GM18909 (cell line): Measurements from ENCODE around the gene SSH3.
"Not testable (repeated sequence)": the region's sequence is repeated elsewhere in the genome, so short reads cannot be mapped to it uniquely, and the experiment has no call there.

Experiments
- ATAC-seq: cut with Tn5 transposase; IDR thresholded peaks from one replicate; pipeline ENCODE4 v1.9.1; 2021; ENCODE audit warnings: mild to moderate bottlenecking; ENCODE audit not compliant: unreplicated experiment, poor library complexity

Gene SSH3

GRCh38 chr11:67308031-67308866, 4.9 kb downstream of the SSH3 start:
- ATAC-seq, result no peak

- no peak for ATAC-seq
Measured at GRCh38 chr11:67309166-67309565, 5.8 kb downstream of the SSH3 start.

GRCh38 chr11:67309661-67310061, 6.3 kb downstream of the SSH3 start:
- no peak for ATAC-seq

DNA sequence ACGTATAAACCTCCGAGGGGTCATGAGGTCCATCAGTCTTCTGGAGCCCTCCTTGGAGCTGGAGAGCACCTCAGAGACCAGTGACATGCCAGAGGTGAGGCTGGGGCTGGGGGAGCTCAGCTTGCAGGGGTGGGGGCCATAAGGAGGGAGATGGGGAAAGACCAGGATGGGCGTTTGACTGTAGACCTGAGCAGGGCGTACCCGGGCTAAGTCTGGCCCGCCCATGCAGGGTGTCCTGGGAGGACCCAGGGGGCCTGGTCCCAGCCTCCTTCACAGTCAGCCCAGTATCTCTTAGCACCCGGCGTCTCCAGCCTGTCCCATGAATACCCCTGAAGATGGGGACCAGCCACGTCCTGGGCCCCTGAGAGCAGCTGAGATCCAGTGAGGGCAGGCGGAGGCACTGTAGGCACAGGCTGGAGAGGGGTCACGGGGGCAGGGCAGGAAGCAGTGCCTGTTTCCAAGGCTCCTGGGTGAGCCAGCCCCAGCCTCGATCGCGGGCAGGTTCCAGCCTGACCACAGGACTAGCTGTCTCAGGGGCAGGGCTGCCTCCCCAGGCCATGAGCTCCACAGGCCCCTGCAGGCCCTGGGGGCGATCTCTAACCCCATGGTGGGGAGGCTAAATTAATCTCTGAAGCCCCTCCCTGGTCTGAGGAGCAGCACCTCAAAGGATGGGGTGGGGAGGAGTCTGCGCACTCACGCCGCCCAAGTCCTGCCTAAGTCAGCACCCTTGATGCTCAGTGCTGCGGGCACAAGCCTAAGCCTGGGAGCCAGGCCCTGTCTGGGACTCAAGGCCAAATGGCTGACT, 7.1 kb downstream of the SSH3 start:
- ATAC-seq, result no peak

GRCh38 chr11:67311051-67311555, 7.8 kb downstream of the SSH3 start:
- no peak for ATAC-seq

GRCh38 chr11:67311556-67312082, 8.3 kb downstream of the SSH3 start:
- ATAC-seq, result no peak

- ATAC-seq, result no peak
Measured at GRCh38 chr11:67312187-67313021, 9.1 kb downstream of the SSH3 start.

- no peak for ATAC-seq
Measured at GRCh38 chr11:67313125-67313890, 10.0 kb downstream of the SSH3 start.

GRCh38 chr11:67314218-67314617, 10.9 kb downstream of the SSH3 start:
- no peak for ATAC-seq

GRCh38 chr11:67315325-67315909, 12.1 kb downstream of the SSH3 start:
- ATAC-seq, result no peak

DNA sequence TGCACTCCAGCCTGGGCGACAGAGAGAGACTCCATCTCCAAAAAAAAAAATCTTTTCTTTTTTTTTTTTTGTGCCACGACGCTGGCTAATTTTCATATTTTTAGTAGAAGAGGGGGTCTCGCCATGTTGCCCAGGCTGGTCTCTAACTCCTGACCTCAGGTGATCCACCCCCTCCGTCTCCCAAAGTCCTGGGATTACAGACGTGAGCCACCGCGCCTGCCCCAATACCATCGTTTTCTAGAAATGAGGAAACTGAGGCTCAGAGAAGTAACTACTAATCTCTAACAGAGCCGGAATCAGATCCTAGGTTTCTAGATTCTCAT, 13.5 kb downstream of the SSH3 start:
- no peak for ATAC-seq

DNA sequence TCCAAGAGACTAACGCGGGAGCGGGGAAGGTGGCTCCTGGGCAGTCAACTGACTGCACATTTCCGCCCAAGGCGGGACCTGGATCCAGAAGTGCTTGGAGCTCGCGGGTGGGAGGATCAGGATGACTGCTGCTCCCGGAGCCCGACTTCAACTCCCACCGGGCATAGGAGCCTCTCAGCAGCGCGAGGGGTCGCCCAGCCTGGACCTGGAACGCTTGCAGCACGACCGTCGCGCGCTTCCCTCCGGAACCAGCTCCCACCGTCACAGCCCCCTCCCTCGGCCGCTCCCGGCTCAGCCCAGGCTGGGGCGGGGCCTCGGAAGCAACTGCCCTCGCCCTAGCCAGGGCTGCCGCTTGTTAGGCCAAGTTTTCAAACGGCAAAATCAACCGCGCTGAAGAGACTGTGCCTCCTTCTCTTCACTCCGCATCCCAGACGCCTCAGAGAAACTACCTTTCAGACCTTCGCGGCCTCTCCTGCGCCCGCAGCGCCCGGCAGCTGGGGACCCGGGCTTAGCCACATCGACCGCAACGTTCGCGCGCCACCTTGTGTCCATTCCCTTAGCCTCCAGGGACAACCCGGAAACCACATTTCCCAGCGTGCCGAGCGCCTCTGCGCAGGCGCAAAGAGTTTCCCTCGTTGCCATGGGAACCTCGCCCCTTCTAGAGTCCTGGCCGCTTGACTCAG, 14.0 kb downstream of the SSH3 start:
- ATAC-seq, result peak; percentile 85

GRCh38 chr11:67317888-67318555, 14.7 kb downstream of the SSH3 start:
- ATAC-seq, result peak; percentile 29

DNA sequence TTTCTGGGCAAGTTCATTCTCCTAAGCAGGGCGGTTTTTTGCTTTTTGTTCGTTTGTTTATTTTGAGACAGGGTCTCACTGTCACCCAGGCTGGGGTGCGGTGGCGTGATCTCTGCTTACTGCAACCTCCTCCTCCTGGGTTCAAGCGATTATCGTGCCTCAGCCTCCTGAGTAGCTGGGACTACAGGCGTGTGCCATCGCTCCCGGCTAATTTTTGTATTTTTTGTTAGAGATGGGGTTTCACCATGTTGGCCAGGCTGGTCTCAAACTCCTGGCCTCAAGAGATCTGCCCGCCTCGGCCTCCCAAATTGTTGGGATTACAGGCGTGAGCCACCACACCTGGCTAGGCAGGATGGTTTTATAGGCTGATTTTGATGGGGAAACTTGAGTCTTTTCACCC, 15.5 kb downstream of the SSH3 start:
- ATAC-seq, result not testable (repeated sequence)

- no peak for ATAC-seq
Measured at GRCh38 chr11:67320011-67320410, 16.7 kb downstream of the SSH3 start.

- no peak for ATAC-seq
Measured at GRCh38 chr11:67320691-67321090, 17.4 kb downstream of the SSH3 start.

DNA sequence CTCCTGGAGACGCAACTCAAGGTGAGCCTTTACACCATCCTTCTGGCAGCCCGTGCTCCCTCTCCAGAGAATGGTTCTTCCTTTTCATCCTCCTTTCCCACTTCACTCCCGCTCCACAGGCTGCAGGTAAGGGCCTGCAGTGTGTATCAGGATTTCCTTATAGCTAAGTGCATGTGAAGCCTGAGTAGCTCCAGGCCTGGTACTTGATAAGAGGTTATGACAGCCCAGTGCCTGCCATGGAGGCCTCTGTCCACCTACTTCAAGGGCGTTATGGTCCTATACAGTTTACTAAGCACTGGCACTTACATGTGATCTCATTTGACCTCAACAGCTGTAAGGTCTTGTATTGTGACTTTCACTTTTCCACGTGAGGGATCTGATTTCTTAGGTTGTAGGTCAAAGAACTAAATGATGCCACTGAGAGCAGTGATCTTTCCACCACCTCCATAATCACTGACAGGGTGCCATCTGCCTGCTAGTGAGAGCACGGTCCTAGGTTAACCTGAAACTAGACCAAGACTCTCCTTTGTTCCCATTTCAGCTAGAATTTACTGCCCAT, 18.1 kb downstream of the SSH3 start:
- no peak for ATAC-seq

DNA sequence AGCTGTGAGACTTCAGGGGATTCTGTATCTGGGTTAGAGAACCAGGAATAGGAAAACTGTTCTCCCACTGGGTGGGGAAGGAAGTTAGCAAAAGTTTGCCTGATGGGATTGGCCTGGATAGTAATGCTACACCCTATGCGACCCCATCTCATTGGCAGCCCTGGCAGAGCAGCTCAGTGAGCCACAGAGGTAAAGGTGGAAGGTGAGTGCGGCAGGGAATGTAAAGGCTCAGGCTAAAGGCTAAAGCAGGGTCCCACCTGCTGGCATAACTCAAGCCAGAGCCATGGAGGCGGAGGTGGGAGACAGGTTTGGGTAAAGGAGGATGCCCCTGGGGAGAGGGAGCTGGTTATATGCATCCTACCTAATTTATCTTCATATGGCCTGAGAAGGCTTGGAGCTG, 18.7 kb downstream of the SSH3 start:
- ATAC-seq, result no peak
